Breast epithelium (tissue), 3 donors: ENCODE measurements around the gene ANTXR1.

Source experiments
- POLR2A ChIP-seq: fragments of 450-650 bp; IDR thresholded peaks from one replicate; pipeline ENCODE4 v1.6.1; 2016; ENCODE audit warnings: antibody characterized with exemption, mild to moderate bottlenecking, moderate library complexity
- POLR2AphosphoS5 ChIP-seq, 3 donors: sonication (generic); formaldehyde crosslinking; IDR thresholded peaks; one replicate each; pipeline ENCODE4 v1.6.1; 2017; ENCODE audit warnings: antibody characterized with exemption in 3 of 3
- TF ChIP-seq, protein P1 (sequence below), 3 donors: fragments of 450-650 bp; IDR thresholded peaks; one replicate each; pipeline ENCODE4 v1.5.1; 2016 to 2017; ENCODE audit warnings: antibody characterized with exemption in 3 of 3, mild to moderate bottlenecking in 3 of 3, moderate library complexity in 3 of 3

DNA sequence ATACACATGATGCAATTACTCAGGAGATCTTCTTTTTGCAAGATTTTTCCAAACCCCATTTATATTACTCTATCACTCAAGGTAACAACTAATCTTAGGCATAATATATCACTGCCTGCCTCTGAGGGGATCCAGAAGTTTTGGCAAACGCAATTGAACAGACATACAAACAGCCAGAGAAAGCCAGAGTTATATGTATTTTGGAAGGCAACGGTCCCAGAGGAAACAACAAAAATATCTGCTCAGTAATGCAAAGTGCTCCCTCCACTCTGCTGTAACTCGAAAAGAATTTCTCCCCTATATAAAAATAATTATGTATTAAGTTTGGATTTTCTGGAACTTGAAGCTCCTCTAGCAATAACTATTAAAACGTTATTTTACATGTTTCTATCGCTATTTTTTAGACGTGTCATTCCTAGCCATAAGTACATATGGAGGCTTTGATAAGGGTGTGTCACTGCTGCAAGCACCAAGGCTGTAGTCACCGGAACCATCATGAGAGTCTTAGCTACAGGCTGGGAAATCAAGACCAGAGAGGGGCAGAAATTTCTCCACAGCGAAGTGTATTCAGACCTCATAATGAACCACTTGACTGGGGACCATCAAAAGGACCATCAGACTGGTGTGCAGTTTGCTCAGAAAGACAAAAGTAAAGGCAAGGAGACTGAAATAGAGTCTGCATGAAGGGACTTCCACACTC, 42.3 kb upstream of the ANTXR1 start:
- no peak for TF ChIP-seq POLR2AphosphoS5 (IDR thresholded peaks at IDR 0.05)
- TF ChIP-seq, protein P1, sequence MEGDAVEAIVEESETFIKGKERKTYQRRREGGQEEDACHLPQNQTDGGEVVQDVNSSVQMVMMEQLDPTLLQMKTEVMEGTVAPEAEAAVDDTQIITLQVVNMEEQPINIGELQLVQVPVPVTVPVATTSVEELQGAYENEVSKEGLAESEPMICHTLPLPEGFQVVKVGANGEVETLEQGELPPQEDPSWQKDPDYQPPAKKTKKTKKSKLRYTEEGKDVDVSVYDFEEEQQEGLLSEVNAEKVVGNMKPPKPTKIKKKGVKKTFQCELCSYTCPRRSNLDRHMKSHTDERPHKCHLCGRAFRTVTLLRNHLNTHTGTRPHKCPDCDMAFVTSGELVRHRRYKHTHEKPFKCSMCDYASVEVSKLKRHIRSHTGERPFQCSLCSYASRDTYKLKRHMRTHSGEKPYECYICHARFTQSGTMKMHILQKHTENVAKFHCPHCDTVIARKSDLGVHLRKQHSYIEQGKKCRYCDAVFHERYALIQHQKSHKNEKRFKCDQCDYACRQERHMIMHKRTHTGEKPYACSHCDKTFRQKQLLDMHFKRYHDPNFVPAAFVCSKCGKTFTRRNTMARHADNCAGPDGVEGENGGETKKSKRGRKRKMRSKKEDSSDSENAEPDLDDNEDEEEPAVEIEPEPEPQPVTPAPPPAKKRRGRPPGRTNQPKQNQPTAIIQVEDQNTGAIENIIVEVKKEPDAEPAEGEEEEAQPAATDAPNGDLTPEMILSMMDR (IDR thresholded peaks at IDR 0.05) = no peak
- no peak for TF ChIP-seq POLR2A
